HL-60/S4 treated with retinoic acid at 250 ng/mL for 4 days and 3 days (cell line): Measurements from ENCODE around the gene SPRYD3.

Experiments
- in situ Hi-C: fragments of 300-500 bp; cut with MboI; formaldehyde crosslinking; loops from 2 replicates; pipeline ENCODE4 v1.7.0; 2022; ENCODE audit warnings: low sequenced_read_pairs

SPRYD3 gene

GRCh38 chr12:53078425-53079225, 565 bp downstream of the SPRYD3 start:
- in situ Hi-C loops = no loop called here

DNA sequence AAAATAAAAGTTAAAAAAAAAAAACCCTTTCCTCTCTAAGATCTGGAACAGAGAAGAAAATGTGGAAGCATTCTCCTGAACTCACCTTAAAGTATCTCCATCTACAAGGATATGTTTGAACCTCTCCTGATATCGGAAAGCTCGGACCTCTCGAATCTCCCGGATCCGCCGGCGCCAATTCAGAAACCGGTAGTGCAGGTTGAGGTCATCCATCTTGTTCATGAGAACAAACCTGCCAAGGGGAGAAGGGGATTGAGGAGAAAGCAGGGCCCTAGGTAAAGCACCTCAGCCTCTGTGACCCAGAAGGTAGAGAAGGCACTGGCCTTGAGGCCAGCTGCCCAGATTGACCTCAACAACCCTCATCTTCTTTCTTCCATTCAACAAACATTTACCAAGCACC, 2.2 kb downstream of the SPRYD3 start:
- in situ Hi-C loops = no loop called here

DNA sequence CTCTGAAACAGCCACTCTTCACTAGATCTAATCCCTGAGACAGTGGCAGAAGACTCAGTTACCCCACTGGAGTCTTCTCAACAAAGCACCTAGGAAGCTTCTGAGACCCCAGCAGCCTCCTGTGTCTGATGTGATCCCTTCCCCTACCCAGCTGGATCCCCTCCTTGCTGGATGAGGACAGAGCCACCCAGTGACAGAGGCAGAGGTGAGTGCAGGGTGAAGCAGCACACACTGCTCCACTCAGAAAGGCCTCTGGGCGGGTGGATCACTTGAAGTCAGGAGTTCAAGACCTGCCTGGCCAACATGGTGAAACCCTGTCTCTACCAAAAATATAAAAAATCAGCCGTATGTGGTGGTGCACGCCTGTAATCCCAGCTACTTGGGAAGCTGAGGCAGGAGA, 2.7 kb downstream of the SPRYD3 start:
- in situ Hi-C loops = no loop called here

GRCh38 chr12:53074999-53075370, 4.2 kb downstream of the SPRYD3 start:
- in situ Hi-C loops = loop anchor here (25.0 kb wide), 1 partner anchor 212 kb away; the partner anchor contains the start of genes MYG1 and PFDN5

DNA sequence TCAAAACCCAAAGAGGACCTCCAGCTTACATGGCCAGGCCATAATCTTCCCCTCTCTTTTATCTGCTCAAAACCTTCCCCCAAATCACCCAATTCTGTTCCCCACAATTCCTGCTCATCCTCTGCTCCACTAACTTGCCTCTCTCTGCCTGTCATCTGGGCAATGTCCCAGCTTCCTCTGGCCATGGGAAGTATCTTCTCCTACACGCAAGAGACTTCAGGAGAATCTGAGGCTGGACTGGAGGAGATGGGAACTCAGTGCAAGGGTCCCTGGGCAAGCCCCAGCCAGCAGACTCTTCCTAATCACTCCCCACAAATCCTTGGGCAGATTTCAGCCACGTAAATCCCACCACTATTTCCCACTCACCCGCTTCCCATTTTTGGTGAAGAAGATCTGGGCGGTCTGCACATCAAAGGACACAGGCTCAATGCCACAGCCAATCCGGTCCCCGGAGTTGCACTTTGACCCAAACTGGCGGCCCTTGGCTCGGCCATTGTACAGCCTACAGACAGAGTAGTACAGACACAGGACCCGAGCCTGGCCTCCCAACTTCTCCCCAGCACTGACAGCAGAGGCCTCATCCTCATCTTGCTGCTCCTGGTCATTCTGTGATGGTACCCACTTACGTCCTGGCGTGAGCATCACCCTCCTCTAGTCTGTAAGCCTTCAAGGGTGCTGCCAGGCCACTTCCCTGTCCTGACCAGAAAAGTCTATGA, 4.7 kb downstream of the SPRYD3 start:
- in situ Hi-C loops = loop anchor here (25.0 kb wide), 1 partner anchor 213 kb away; the partner anchor contains the start of genes MYG1 and PFDN5

- in situ Hi-C loops = loop anchor here (25.0 kb wide), 1 partner anchor 213 kb away; the partner anchor contains the start of genes MYG1 and PFDN5
These were observed 5.3 kb downstream of the SPRYD3 start for GRCh38 chr12:53073881-53074280.

DNA sequence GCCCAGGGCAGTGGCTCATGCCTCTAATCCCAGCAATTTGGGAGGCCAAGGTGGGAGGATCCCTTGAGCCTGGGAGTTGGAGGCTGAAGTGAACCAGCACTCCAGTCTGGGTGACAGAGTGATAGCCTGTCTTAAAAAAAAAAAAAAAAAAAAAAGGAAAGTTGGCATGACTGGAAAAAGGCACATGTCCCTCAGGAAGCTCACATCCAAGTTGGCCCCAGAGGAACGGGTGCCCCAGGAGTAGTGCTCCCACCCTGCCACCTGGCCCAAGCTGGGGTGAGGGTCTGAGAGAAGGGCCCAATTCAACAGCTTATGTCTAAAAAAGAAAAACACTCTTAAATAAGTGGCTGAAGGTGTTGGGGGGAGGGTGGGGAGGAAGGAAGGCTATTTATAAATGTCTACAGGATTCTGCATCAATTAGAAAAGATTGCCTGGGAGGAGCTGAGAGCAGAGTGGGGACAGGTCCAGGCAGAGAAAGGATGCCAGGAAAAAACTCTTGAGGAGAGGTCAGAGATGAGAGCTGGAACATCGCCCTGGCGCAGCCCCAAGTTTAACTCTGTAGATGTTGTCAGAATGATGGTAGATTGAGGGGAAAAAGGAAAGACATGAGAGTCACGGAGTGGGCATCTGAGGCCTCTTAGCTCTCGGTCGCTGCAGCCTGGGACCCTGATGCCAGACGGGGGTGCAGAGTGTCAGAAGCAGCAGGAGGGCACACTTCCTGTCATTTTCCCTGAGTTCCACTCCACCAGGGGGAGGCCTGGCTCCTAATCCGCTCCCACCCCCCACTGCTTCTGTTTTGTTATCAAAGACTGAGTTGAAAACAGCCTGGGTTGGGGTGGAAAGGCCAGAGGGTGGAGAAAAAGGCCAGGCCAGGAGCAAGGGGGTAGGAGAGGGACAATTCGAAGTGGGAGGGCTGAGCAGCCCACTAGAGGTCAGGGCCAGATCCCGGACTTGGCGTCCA, 7.3 kb downstream of the SPRYD3 start:
- in situ Hi-C loops = loop anchor here (25.0 kb wide), 1 partner anchor 215 kb away; the partner anchor contains the start of genes MYG1 and PFDN5

- in situ Hi-C loops = loop anchor here (25.0 kb wide), 1 partner anchor 216 kb away; the partner anchor contains the start of genes MYG1 and PFDN5
These were observed 8.2 kb downstream of the SPRYD3 start for GRCh38 chr12:53070877-53071492.

DNA sequence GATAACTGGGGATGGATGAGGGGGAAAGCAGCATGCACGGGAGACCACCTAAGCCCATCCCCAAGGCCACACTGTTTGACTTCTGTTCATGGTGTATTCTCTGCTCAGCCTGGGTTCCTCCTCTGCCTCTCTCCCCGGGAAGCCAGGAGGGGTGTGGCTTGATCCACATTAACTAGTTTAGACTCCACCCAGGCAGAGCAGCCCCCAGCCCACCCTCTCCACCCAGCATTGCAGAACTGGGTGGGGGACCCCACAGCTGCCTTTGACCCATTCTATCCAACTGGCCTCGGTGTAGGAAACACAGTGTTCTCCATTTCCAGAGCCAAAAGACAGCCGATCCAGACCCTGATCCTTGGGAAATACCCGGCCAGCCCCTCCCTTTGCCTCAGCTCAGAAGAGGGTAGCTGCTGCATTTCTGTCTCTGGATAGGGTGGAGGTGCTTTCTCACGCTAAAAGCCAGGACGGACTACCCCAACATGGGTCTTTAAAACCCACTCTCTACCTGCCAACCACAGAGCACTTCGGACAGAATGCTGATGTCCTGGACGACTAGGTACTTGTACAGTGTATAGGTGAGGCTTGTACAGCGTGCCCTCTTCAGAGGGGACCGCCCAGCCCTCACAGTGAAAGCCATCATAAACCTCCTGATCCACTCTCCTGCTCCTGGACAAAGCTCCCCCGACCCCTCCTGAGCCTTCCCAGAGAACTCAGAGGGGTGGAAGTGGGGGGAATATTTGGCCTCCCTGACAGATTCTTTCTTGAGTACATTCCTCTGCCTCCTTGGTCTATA, 9.4 kb downstream of the SPRYD3 start:
- in situ Hi-C loops = loop anchor here (10.0 to 25.0 kb wide), 2 partner anchors 115 to 217 kb away; partner anchors contain the start of genes CSAD, MYG1, PFDN5 and ZNF740

DNA sequence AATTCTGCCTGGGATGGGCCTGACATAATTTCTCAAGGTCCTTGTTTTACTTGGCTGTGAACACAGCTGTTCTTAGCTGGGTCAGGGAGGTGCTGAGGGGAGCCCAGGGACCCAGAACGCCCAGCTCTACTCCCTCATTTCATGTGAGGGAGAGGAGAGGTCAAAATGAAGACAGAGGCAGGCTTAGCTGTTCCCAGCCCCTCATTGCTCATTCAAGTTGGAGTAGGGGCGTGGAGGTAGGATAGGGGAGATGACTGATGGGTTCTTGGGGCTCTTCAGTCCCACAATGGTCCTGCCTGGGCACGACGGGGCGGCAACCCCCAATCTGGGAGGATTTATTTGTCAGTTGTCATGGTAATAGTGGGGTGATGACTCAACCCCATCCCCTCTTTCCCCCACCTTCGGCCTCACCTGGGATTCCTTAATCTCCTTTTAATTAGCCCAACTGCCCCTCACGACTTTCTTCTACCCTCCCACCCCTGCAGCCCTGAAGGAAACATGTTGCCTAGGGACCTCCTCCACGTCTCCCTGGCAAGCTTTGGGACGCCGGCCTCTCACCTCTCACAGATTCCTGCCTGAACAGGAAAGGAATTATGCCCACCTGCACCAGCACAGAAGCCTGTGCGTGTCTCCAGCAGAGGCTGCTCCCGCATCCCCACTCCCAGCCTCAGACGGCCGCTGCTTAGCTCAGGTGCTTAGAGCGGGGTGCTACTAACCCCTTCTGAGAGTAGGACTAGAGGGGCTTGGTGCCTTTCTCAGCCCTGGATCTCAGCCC, 10.2 kb downstream of the SPRYD3 start:
- in situ Hi-C loops = loop anchor here (10.0 to 25.0 kb wide), 2 partner anchors 116 to 218 kb away; partner anchors contain the start of genes CSAD, MYG1, PFDN5 and ZNF740

GRCh38 chr12:53067993-53068770, 11.0 kb downstream of the SPRYD3 start:
- in situ Hi-C loops = loop anchor here (10.0 to 25.0 kb wide), 2 partner anchors 117 to 219 kb away; partner anchors contain the start of genes CSAD, MYG1, PFDN5 and ZNF740

DNA sequence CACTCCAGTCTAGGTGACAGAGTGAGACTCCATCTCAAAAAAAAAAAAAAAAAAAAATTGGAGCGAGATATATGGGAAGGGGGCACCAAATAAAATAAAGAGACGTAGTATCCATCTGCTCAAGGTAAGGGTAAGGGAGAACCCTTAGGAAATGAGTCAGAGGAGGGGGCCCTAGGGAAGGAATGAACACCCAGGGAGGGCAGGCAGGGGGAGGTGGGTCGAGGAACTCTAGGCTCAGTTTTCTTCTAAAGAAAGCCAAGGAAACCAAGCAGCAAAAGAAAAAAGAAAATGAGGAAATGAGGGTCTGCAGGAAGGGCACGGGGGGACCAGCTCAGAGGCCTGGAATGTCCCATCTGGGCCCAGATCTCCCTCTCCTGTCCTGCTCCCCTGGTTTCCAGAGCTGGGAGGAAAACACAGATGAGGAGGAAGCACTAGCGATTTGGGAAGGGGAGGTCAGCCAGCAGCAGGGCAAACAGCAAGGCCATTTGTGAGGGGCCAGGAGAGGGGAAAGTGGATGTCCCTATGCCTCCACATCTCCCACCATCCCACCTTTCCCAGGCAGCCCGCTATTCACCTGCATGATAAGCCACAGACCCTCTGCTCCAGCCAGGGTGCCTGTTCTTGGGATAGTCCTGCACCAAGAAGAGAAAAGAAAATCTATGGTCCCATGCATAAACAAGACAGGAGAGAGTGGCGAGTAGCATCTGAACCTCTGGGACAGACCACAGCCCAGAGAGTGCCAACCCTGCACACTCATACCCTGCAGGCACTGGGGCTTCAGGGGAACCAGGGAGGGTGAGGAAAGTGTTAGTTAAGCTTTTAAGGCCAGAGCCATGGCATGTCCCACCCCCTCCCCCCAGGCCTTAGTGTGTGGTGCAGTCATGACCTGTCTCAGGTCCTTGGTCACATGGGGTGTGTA, 11.9 kb downstream of the SPRYD3 start:
- in situ Hi-C loops = loop anchor here (10.0 to 25.0 kb wide), 2 partner anchors 117 to 220 kb away; partner anchors contain the start of genes CSAD, MYG1, PFDN5 and ZNF740

- in situ Hi-C loops = loop anchor here (10.0 to 25.0 kb wide), 2 partner anchors 119 to 221 kb away; partner anchors contain the start of genes CSAD, MYG1, PFDN5 and ZNF740
These were observed 12.9 kb downstream of the SPRYD3 start for GRCh38 chr12:53065975-53066931.

DNA sequence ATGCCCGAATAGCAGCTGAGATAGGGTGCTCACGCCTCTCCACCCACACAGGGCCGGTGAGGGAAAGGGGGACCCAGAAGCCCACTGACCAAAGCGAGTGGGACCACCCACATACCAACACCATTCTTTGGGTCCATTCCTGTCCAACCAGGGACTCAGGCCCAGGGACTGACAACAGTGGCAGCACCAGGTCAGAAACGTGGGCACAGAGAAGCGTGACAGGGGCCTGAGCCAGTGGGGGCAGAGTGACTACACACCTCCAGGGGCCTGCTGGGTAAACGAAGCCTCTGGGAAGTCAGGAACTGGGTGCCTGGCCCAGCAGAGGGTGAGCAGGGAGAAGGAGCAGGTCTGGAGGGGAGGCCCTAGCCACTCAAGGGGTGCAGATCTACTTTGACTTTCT, 13.7 kb downstream of the SPRYD3 start:
- in situ Hi-C loops = loop anchor here (10.0 to 25.0 kb wide), 2 partner anchors 119 to 222 kb away; partner anchors contain the start of genes CSAD, MYG1, PFDN5 and ZNF740
